GM12864 (cell line): ENCODE results near the gene TIMM29.
A peak's percentile ranks its signal among the peaks of the same experiment; 100 is the strongest.
"Not testable (repeated sequence)": the region's sequence is repeated elsewhere in the genome, so short reads cannot be mapped to it uniquely, and the experiment has no call there.

Experiments
- DNase-seq: peaks from one replicate; pipeline ENCODE4 v3.0.0-alpha.2; 2011; ENCODE audit warnings: low read depth
- H3K4me3 ChIP-seq: 2 replicates; pipeline ENCODE4 v1.5.1; 2011; ENCODE audit warnings: mild to moderate bottlenecking, low read depth, low read length, control low read depth
- CTCF ChIP-seq: IDR thresholded peaks from 2 replicates; pipeline ENCODE4 v1.5.1; 2011; ENCODE audit warnings: low read depth, mild to moderate bottlenecking, moderate library complexity, low read length, control low read depth, inconsistent platforms; ENCODE audit errors: missing control alignments

The TIMM29 gene

GRCh38 chr19:10927730-10928562, 665 bp upstream of the TIMM29 start:
- no peak for DNase-seq
- H3K4me3 ChIP-seq = peak overlapping the region; percentile 88
- no peak for TF ChIP-seq CTCF

GRCh38 chr19:10929402-10929794, 787 bp downstream of the TIMM29 start:
- no peak for TF ChIP-seq CTCF
- DNase-seq = no peak
- H3K4me3 ChIP-seq = peak overlapping the region; percentile 88

GRCh38 chr19:10935371-10936059, 6.9 kb downstream of the TIMM29 start:
- DNase-seq = no peak
- no peak overlapping the region for H3K4me3 ChIP-seq
- TF ChIP-seq CTCF = no peak

- TF ChIP-seq CTCF = peak; percentile 66
- DNase-seq = peak; percentile 50
- H3K4me3 ChIP-seq = no peak overlapping the region
Measured at GRCh38 chr19:10936661-10937084, 8.1 kb downstream of the TIMM29 start.

- not testable (repeated sequence) for H3K4me3 ChIP-seq, DNase-seq
Measured at GRCh38 chr19:10941649-10942048, 13.0 kb downstream of the TIMM29 start.

GRCh38 chr19:10943412-10943811, 14.8 kb downstream of the TIMM29 start:
- DNase-seq, H3K4me3 ChIP-seq: not testable (repeated sequence)

- no peak for TF ChIP-seq CTCF
- no peak for DNase-seq
- no peak overlapping the region for H3K4me3 ChIP-seq
Measured at GRCh38 chr19:10945264-10945663, 16.7 kb downstream of the TIMM29 start.
